ENCODE results near the gene CHGA.

CHGA gene

DNA sequence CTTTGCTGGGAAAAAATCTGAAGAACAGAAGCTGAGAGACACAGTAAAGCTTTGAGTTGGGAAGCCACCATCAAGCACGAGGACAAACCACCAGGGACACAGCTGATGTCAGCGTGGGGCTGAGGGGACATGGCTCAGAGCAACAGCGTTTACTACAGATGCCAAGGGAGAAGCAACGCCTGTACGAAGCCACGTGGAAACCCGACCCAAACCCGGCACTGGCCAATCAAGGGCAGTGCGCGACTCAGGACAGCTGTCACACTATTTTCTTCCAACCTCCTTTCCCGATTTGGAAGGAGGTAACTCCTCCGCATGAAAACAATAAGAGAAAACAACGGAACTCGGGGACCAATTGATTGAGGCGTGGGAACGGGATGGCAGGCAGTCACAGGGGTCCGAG, 20.2 kb upstream of the CHGA start:
- DNase-seq (ENCODE audit: extremely low spot score, insufficient read length, low read depth) = no peak
- FAIRE-seq = no peak

DNA sequence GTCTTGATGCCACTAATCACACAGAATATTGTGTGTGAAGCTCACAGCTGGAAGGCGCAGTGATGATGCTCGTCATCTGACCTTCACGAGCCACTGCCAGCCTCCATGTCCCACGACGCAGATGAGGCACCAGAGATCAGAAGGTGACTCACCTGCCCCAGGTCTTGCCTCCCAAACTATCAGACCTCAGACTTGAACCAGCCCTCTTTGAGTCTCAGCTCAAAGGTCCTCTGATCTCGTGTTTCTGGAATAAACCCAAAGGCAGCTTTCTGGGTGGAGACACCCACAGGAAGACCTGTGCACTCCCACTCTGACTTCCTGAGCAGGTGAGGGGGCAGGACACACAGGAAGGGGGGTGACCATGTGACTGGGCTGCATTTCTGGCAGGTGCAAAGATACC, 19.6 kb upstream of the CHGA start:
- no peak for FAIRE-seq
- DNase-seq (ENCODE audit: extremely low spot score, insufficient read length, low read depth) = no peak

DNA sequence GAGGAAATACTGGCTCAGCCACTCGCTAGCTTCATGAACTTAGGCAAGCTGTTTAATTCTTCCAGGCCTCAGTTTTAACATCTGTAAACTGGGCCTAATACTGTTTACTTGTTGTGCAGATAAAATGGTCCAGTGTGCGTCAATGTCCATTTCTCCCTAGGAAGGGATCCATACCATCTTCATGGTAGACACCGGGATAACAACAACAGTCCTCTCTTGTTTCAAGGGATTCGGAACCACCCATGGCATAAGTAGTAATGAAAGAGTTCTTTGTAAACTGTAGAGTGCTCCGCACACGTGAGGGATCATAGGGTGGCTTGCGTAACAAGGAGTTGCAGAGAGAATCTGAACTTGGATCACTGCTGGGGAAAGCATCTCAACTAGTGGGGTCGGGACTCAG, 17.3 kb upstream of the CHGA start:
- DNase-seq (ENCODE audit: extremely low spot score, insufficient read length, low read depth) (no peak), FAIRE-seq (no peak)

DNA sequence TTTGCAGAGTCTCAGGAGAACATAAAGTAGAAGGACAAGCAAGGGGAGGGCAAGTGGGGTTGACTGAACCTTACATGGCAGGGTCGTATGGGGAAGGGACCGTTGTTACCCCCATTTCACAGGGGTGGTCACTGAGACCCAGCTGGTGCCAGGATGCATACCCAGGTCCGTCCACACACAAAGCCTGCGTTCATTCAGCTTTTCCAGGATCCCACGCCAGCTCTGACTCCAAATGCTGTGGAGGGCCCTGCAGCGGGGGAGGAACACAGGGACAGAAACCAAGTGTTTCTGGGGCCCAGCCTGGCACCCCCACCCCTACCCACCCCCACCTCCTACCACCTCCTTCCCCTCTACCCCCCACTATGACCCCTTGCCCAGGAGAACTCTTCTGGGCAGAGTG, 16.5 kb upstream of the CHGA start:
- no peak for DNase-seq (ENCODE audit: extremely low spot score, insufficient read length, low read depth)
- no peak for FAIRE-seq

DNA sequence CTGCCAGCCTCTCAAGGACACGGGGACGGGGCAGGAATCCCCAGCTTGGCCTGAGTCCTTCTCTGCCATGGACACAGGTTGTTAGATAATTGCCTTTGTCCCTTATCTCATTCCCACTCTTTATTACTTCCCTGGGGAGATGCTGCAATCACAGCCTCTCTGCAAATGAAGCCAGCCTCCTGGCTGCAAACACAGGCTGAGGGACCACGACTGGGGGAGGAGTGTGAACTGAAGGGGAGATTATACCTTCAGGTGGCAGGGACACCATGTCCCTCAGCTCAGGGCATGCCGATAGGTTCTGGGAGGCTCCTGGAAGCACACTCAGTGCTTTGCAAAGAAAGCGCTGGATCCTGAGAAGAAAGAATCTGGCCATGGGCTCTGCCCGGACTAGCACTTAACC, 16.1 kb upstream of the CHGA start:
- FAIRE-seq (no peak), DNase-seq (ENCODE audit: extremely low spot score, insufficient read length, low read depth) (no peak)

DNA sequence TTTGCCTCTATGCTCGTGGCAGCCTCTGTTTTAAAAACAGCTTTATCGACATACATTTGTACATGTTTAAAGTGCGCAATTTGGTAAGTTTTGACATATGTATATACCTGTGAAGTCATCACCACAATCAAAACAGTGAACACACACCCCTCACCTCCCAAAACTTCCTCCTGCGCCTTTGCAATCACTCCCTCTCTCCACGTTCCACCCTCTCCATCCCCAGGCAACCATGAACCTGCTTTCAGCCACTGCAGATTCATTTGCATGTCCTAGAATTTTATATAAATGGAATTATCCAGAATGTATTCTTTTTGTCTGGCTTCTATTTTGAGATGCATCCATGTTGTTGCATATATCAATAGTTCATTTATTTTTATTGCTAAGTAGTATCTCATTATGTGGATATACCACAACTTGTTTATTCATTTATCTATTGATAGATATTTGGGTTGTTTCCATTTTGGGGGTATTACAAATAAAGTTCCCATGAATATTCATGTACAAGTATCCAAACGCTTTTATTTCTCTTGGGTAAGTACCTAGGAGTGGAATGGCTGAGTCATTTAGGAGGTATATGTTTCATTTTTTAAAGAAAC, 15.5 kb upstream of the CHGA start:
- FAIRE-seq (no peak), DNase-seq (ENCODE audit: extremely low spot score, insufficient read length, low read depth) (no peak)

DNA sequence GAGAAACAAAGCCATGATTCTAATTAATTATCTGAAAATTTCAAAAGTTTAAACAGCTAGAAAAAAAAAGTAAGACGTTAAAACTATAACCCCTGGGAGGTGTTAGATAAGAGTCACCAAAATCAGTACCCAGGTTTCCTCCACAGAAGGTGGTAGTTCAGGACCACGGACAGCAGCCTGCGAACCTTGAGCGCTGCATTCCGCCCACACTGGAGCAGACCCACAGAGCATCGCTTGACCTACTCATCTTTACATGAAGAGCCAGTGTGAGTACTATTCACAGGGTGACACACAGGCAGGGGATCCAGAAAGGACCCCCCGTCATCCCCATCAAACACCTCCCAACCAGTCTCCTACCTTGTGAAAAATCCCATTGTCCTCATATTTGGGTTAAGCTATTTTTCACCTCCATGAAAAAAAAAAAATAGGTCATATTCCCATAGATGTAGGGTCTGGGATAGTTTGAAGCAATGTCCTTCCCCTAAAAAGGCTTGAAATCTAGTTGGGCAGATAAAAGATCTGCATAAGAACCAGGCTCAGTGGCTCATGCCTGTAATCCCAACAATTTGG, 8.8 kb upstream of the CHGA start:
- FAIRE-seq (peak; percentile 15), DNase-seq (ENCODE audit: extremely low spot score, insufficient read length, low read depth) (no peak)

DNA sequence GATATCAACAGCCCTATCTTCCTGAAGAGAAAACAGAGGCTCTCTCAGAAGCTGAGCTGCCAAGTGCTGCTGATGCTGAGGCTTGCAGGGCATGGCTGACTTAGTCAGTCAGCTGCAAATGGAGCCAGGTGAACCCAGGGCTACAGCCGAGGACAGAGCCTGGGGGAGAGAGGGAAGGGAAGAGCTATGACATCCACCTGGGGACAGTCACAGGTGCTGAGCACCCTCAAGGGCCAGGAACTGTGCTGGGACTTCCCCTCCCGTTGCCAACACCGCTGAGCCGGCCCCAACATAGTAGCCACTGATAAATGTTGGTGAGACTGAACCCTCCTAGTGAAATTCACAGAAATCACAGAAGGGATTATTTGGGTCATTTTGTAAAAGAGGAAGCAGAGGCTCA, 6.7 kb upstream of the CHGA start:
- FAIRE-seq (no peak), DNase-seq (ENCODE audit: extremely low spot score, insufficient read length, low read depth) (no peak)

DNA sequence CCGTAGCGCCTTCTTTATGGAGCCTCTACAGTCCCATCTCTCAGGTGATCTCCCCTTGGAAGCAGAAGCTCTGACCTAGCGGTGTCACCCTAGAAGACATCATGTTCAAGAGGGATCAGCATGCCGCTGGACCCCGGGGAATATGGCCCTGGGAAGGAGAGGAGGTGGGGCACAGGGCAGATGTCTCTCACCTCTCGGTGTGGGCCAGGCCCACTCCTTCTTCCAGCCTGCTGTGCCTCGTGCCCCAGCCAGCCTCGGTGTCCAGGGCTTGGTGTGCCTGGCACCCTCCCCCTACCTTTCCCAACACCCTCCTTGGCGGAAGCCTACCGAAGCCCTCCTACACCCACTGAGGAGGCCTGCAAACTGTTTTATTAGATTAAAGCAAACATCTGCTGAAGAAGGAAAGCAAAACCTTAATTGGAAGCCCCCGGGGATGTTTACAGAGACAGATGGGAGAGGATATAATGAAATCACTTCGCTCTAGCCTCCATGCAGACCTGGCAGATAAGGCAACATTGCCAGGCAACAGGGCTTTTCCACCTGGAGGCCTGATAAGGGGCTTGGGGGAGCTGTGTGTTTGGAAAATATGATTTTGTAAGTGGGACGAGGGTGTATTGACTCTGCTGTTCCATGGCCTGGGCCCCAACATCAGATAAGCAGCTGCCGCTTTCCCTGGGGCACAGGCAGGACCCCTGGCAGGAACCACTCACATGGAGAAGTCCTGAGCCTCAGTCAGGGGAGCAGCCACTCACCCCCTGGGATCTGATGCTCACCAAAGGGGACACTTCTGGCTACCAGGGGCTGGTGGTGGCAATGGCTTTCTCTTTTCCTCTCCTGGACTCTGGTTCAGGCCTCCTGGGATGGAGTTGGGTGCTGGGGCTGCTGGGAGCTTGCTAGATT, 5.7 kb upstream of the CHGA start:
- DNase-seq (ENCODE audit: extremely low spot score, insufficient read length, low read depth) (no peak), FAIRE-seq (no peak)

DNA sequence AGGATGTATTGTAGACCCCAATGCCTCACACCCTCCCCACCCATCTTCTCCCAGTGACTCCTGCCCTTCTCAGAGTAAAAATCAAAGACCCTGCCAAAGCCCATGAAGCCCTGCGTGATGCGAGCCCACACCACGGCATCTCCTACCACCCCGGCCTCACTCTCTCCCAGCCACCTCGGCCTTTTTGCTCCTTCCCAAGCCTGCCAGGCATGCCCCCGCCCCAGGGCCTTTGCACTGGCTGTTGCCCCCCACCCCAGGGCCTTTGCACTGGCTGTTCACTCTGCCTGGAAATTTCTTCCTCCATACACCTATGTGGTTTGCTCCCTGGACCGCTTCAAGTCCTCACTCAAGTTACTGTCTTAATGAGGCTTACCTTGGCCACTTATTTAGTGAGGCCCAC, 5.0 kb upstream of the CHGA start:
- DNase-seq (ENCODE audit: extremely low spot score, insufficient read length, low read depth) (no peak), FAIRE-seq (no peak)

DNA sequence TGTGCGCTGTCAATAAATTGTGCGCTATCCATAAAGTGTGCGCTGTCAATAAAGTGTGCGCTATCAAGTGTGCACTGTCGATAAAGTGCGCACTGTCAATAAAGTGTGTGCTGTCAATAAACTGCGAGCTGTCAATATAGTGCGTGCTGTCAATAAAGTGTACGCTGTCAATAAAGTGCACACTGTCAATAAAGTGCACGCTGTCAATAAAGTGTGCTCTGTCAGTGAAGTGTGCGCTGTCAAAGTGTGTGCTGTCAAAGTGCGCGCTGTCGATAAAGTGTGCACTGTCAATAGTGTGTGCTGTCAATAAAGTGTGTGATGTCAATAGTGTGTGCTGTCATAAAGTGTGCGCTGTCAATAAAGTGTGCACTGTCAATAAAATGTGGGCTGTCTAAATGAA, 2.9 kb upstream of the CHGA start:
- FAIRE-seq (no peak), DNase-seq (ENCODE audit: extremely low spot score, insufficient read length, low read depth) (no peak)

DNA sequence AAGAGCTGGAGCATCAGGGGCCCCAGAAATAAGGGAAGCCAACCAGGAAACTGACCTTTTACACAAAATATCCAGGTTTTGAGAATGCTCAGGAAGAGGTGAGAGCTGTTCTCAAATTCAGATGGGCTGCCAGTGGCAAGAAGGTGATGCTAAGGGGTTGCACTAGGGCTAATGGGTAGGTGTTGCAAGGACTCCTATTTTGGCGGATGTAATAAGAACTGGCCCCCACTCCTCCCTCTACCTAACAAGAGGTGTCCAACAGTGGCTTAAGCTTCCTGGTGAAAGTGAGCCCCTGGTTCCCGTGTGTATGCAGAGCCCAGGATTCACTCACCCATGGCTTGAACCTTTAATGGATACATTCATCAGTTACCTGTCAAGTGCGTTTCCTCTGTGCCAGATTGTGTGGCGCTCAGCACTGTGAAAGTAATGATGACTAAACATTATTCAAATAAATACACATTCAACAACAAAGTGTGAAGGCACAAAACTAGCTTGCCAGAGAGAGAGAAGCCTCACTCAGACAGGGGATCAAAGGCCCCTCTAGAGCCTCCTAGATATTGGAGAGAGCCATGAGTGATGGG, 705 bp upstream of the CHGA start:
- FAIRE-seq (no peak), DNase-seq (ENCODE audit: extremely low spot score, insufficient read length, low read depth) (no peak)

DNA sequence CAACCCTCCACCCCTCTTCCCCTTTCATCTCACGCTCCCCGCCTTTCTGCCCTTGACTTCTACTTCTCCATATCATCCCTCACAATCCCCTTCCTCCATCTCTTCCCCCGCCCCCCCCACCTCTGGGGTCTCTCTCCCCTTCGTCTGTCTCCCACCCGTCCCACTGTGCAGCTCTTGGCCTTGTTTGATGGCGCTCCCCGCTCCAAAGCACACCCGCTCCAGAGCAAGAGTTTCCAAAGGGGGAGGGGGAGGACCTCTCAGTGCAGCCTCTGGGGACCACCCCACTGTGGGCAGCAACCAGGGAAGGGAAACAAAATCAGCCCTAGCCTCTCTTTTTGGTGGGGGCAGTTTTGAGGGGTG, 774 bp downstream of the CHGA start:
- FAIRE-seq (no peak), DNase-seq (ENCODE audit: extremely low spot score, insufficient read length, low read depth) (no peak)

DNA sequence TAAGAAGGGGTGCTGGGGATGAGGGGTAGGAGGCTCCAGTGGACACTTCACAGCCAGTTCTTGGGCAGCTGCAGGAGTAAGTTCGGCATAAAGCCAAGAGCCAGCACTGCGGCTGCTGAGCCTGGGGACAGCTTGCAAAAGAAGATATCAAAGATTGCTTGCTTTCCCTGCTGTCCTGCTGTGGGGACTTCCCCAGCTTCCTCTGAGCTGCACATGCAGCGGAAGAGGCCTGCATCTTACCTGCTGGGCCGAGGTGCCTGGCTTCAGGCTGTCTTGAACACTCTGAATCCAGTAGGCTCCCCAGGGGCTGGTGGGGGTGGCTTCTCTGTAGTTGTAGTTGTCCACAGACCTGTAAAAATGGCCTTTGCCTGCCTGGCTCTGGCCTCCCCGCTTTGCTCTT, 1.3 kb downstream of the CHGA start:
- FAIRE-seq = peak; percentile 60
- DNase-seq (ENCODE audit: extremely low spot score, insufficient read length, low read depth) = no peak

DNA sequence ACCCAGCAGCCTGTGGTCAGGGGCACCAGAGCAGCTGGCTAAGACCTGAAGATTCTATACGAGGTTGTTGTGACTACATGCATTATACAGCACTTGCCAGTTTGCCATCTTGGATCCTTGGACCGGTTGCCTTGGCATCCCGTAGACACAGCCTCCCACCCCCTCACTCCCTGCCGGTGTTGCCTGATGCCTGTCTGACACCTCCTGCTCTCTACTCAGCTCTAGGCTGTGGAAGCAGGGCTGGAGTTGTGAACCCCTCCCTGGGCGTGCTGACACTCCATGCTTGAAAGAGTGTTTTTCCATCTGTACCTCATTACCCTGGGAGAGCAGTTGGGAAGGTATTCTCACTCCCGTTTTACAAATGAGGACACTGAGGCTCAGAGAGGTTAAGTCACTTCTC, 2.5 kb downstream of the CHGA start:
- FAIRE-seq = no peak
- DNase-seq (ENCODE audit: extremely low spot score, insufficient read length, low read depth) = no peak

DNA sequence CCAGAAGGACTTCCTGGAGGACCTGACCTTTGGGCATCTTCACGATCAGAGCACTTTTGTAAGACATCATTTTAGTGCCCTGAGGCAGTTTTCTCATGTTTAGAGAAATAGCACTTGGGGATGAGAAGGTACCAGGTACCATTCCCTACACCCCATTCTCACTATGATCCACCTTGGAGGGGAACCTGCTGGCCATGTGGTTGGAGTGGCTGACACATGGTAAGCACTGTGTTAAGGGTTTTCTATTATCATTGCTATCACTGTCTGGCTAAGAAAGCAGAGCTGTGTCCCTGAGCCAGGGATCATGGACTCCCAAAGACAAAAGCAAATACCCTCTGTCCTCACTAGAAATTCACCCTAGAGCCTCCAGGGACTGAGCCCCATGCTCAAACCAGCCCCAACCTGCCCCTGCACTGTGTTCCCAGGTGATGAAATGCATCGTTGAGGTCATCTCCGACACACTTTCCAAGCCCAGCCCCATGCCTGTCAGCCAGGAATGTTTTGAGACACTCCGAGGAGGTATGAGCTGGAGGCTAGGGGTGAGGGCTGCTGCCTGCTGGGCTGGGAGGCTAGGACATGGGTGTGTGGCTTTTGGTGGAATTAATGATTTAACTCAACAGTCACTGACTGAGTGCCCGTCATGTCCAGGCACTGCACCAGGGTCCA, 3.4 kb downstream of the CHGA start:
- DNase-seq (ENCODE audit: extremely low spot score, insufficient read length, low read depth) (no peak), FAIRE-seq (no peak)

DNA sequence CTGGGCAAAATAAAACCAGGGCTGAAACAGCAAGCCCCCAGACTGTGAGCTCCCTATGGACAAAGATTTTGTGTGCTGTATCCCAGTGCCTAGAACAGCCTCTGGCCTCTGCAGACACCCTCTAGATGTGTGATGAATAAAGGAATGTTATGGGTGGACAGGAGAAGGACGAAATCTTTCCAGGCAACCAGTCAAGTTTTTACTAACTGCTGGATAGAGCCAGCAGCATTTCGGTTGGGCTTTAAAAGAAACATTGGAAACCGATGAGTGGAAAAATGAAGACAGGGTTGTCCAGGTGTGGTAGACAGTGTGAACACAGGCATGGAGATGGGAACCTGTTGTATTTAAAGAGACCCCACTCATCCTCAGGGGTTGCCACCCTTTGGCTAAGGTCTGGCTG, 4.0 kb downstream of the CHGA start:
- FAIRE-seq (no peak), DNase-seq (ENCODE audit: extremely low spot score, insufficient read length, low read depth) (no peak)

DNA sequence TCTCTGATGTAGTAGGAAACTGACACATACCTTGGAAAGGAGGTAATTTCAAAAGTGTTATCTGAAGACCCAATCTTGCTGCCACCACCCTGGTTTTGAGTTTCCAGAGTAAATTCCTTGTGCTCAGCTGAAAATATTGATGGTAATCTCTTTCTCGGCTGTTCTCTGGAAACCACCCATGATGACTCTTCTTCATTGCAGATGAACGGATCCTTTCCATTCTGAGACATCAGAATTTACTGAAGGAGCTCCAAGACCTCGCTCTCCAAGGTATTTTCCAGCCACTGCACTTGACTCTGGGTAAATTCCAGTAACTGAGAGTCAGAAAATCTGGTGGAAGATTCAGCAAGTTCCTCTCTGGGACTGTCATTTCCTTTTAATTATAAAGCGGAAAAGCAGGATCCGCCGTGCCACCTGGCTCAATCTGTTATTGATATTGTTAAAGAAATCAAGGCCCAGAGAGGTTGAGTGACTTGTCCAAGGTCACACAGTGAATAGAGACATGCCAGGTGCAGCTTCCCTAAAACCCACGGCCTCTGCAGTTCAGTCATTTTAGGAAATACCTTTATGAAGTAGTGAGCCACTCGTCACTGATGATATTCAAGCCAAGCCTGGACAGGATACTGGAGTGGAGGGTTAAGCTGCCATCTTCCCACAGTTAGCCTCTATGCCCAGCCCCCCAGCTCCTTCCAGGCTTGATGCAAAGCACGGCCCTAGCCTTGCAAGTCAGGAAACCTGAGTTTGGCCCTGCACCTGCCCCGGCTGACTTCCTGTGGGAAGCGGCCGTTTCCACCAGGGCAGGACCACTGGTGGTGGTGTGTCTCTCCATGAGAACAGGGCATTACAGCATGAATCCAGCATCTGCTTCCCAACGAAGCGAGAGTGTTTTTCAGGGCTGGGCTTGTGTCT, 4.7 kb downstream of the CHGA start:
- no peak for DNase-seq (ENCODE audit: extremely low spot score, insufficient read length, low read depth)
- no peak for FAIRE-seq

DNA sequence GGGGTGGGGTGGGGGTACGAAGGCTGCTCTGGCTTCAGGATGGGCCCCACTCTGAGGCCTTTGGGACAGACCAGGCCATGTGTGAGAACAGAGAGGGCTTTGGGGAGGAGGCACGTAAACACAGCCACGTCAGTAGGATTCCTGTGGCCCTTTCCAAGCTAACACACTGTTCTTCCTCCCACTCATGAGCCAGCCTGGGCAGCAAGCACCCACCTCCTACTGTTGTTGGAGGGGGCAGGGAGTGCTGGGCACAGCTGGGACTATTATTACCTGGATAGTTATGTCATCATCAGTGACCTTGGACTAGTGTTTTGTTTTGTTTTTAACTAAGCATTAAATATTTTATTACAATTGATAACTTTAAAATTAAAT, 5.3 kb downstream of the CHGA start:
- FAIRE-seq = no peak

More for the DNA sequence above, 5.3 kb downstream of the CHGA start:
- no peak for DNase-seq (ENCODE audit: extremely low spot score, insufficient read length, low read depth)
